Endothelial cell of coronary artery (primary cell): ENCODE results near the gene ADGRD2. TPM values are rescaled to one million over a fixed set of nuclear protein-coding genes. Genes with fewer than 3 reads are reported as not detected.

Source experiments
- total RNA-seq: library from RNA; depleted of rRNA; stranded (reverse); fragments of >200 nt; gene quantifications from 2 replicates; pipeline ENCODE4 v1.2.3, GENCODE V29; 2014

ADGRD2 gene, protein sequence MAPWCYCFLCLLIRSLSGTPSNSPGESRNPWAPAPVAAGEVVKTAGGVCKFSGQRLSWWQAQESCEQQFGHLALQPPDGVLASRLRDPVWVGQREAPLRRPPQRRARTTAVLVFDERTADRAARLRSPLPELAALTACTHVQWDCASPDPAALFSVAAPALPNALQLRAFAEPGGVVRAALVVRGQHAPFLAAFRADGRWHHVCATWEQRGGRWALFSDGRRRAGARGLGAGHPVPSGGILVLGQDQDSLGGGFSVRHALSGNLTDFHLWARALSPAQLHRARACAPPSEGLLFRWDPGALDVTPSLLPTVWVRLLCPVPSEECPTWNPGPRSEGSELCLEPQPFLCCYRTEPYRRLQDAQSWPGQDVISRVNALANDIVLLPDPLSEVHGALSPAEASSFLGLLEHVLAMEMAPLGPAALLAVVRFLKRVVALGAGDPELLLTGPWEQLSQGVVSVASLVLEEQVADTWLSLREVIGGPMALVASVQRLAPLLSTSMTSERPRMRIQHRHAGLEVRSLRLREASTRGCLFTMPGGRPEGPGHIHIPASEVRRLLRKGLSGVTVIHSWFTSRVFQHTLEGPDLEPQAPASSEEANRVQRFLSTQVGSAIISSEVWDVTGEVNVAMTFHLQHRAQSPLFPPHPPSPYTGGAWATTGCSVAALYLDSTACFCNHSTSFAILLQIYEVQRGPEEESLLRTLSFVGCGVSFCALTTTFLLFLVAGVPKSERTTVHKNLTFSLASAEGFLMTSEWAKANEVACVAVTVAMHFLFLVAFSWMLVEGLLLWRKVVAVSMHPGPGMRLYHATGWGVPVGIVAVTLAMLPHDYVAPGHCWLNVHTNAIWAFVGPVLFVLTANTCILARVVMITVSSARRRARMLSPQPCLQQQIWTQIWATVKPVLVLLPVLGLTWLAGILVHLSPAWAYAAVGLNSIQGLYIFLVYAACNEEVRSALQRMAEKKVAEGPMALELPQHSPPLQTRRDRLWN
- not detected in 2 replicates for total RNA-seq

DNA sequence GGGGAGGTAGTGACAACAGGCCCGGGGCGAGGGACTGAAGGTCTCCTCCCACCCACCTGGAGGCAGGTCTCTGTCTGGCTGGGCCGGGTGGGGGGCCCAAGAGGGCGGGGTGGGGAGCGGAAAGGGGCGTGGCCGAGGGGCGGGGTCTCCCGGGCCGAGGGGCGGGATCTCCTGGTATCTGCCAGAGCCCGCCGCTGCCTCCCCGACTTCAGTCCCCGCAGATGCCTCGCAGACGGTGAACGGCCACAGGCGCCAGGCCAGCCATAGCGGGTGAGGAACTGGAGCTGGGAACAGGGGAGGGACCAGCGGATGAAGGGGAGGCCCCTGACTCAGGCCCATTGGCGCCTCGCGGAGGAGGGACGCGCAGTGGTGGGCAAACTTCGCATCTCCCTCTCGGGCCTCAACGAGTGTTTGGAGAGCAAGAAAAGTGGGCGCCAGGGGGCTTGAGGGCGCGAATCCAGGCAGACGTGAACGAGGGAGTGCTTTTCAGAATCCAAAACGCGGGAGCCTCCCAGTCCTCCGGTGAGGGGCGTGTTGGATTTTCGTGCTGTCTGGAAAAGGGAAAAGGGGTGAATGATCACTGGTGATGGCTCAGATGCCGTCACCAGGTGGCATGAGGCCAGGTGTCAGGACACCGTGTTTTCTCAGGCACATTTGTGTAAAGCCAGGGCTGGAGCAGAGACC is at the start of gene ADGRD2:
ADGRD2 (plus strand) TSS at position 211 of the 684 bp plus-strand sequence. CDS start 1,216 bp downstream, outside the sequence.

DNA sequence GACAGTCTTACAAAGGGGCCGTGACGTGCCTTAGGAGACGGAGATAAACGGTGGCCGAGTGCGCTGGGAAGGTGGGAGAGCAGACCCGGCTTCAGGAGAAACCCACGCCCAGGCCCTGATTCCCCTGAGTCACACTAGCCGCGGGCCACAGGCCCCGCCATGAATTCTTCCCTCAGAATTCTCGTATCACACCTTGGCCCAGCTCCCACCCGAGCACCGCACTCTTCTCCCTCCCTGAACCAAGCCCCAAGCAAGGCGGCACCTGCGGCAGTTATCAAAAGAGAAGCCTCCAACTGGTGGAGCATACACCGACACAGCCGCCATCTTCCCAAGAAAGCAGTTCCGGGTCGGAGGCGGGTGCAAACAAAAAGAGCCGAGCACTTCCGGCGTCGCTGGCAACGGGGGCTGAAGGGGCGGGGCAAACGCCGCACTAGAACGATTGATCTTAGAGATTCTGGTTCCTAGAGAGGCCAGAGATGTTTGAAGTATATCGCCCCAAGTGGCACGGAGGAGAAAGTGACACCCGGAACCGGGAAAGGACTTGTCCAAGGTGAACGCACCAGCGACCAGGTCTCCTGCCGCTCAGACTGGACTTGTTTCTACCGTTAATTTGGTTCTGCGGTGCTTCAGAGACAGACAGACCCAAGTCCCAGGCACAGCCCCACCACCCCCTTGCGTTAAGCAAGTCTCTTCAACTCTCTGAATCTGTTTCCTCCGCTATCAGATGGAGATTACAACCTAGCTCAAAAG is 35.0 kb upstream of the ADGRD2 start, which contains the start of gene PSMB7:
PSMB7 (minus strand) TSS at position 341 of the 750 bp plus-strand sequence; CDS start at position 324, 17 bp downstream.

DNA sequence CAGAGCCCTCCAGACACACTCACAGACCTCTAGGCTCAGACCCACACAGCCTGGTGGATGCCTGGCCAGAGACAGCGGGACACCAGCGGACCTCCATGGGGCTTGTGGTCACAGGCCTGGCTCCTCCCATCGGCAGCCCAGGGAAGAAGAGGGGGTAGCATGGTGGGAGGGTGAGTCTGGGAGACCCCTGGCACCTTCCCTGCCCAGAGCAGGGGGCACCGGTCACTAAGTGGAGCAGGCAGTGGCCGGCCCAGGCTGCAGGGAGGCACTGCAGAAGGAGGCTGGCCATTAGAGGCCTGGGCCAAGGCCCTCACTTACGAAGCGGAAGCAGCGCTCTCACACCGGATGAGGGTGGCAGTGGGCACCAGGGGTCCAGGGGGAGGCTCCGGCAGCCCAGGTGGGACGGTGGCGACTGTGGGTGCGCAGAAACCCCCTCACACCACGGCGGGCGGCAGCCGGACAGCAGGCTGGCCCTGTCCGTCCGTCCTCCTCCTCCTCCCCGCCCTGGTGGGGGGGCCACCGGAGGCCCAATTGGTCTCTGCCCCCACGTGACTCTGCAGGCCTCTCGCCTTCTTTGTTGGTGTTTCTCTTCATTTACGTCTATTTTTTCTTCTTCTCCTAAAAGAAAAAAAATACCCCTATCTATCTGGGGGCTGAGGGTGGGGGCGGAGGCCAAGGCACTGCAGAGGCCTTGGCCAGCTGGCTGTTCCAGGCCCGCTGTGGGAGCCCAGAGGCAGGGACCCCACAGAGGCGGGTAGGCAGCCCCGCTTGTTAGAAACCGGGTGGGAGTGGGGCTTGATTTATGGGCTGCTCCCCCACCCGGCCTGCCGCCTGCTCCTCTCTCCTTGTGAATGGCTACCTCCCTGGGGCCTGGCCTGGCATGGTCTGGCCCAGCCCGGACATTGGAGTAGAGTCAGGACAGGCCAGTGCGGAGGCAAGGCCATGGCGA is 57.0 kb downstream of the ADGRD2 start, which contains the start of gene NR5A1:
NR5A1 (minus strand) TSS at position 469 of the 949 bp plus-strand sequence. CDS start 4,004 bp downstream, outside the sequence.

Other genes with a start within 250 kb of the ADGRD2 start
- 38.2 and 103 TPM in 2 replicates for gene NEK6, start 192.5 kb upstream of the ADGRD2 start, total RNA-seq
- 269 and 344 TPM in 2 replicates for gene PSMB7, start 35.0 kb upstream of the ADGRD2 start, total RNA-seq
- gene NR5A1, start 56.9 kb downstream of the ADGRD2 start, total RNA-seq, result not detected in 2 replicates